ENCODE data around the gene LY6G6D.

GRCh38 chr6:31719001-31719400 is 3.9 kb downstream of the LY6G6D start:
- TF ChIP-seq CTCF (IDR thresholded peaks at IDR 0.05) (no peak), POLR2A (IDR thresholded peaks at IDR 0.05) (no peak), EP300 (IDR thresholded peaks at IDR 0.05; ENCODE audit: low read depth) (no peak), POLR2AphosphoS5 (IDR thresholded peaks at IDR 0.05) (no peak)

All from transverse colon (tissue), 4 donors.